HG03103 (cell line): ENCODE results near the gene SF3A1.
"Not testable (repeated sequence)": the region's sequence is repeated elsewhere in the genome, so short reads cannot be mapped to it uniquely, and the experiment has no call there.

Experiments used
- ATAC-seq: cut with Tn5 transposase; IDR thresholded peaks from one replicate; pipeline ENCODE4 v1.9.1; 2021; ENCODE audit warnings: low read depth; ENCODE audit not compliant: unreplicated experiment

The SF3A1 gene

GRCh38 chr22:30356449-30357235 is at the start of gene SF3A1, which contains the start of gene CCDC157:
Gene SF3A1 (minus strand): TSS chr22:30356894. CDS start chr22:30356792, 102 bp downstream.
Gene CCDC157 (plus strand): TSS chr22:30357007. CDS start chr22:30366001, 8,994 bp downstream.
- peak; percentile 83 for ATAC-seq

GRCh38 chr22:30406400-30406799 is 49.7 kb upstream of the SF3A1 start:
- ATAC-seq: no peak

GRCh38 chr22:30405731-30406130 is 49.0 kb upstream of the SF3A1 start:
- ATAC-seq: no peak

- no peak for ATAC-seq
Measured at GRCh38 chr22:30404307-30404706, 47.6 kb upstream of the SF3A1 start.

DNA sequence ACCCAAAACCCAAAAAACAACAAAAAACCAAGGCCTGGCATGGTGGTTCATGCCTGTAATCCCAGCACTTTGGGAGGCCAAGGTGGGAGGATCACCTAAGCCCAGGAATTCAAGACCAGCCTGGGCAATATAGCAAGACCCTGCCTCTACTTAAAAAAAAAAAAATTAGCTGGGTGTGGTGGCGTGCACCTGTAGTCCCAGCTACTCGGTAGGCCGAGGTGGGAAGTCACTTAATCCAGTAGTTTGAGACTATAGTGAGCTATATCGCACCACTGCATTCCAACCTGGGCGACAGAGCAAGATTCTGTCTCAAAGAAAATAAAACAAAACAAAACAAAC is 46.0 kb upstream of the SF3A1 start:
- ATAC-seq: not testable (repeated sequence)

- ATAC-seq: no peak
Measured at GRCh38 chr22:30402028-30402765, 45.5 kb upstream of the SF3A1 start.

DNA sequence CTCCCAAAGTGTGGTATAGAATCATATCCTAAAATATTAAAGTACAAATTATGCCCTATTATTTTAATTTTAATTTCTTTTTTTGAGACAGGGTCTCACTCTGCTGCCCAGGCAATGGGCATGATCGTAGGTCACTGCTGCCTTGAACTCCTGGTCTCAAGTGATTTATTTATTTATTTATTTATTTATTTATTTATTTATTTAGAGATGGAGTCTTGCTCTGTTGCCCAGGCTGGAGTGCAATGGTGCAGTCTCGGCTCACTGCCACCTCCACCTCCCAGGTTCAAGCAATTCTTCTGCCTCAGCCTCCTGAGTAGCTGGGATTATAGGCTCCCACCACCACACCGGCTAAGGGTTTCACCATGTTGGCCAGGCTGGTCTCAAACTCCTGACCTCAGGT is 44.3 kb upstream of the SF3A1 start:
- ATAC-seq: not testable (repeated sequence)

GRCh38 chr22:30400159-30400558 is 43.5 kb upstream of the SF3A1 start:
- ATAC-seq: no peak

GRCh38 chr22:30399718-30400117 is 43.0 kb upstream of the SF3A1 start:
- no peak for ATAC-seq

DNA sequence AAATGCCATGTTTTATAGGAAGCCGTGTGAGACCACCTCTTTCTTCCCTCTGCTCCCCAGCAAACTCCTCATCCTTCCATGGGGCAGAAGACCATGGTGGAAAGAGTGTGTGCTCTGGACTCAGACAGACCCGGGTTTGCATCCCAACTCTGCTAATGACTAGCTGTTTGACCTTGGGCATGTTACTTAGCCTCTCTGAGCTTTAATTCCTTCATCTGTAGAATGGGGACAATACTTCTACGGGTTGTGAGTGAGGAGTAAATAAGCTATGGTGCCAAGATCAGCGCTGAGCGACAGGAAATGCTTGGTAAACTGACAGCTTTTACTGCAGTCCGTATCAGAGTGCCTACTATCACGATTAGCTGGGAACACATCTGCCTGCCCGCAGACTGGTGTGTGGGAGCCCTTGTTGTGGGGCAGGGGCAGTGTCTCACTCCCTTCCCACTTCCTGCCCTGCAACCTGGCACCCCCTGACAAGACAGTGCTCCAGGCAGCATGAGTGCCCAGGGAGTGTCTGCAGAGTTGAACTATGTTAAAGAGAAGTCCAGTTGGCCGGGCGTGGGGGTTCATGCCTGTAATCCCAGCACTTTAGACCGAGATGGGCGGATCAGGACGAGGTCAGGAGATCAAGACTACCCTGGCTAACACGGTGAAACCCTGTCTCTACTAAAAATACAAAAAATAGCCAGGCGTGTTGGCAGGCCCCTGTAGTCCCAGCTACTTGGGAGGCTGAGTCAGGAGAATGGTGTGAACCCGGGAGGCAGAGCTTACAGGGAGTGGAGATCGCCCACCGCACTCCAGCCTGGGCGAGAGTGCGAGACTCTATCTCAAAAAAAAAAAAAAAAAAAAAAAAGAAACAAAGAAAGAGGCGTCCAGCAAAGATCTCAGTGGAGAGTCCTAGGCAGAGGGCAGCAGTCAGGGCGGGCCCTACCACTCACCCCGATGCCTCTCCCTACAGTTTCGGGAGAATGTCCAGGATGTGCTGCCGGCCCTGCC is 42.3 kb upstream of the SF3A1 start:
- ATAC-seq: no peak

DNA sequence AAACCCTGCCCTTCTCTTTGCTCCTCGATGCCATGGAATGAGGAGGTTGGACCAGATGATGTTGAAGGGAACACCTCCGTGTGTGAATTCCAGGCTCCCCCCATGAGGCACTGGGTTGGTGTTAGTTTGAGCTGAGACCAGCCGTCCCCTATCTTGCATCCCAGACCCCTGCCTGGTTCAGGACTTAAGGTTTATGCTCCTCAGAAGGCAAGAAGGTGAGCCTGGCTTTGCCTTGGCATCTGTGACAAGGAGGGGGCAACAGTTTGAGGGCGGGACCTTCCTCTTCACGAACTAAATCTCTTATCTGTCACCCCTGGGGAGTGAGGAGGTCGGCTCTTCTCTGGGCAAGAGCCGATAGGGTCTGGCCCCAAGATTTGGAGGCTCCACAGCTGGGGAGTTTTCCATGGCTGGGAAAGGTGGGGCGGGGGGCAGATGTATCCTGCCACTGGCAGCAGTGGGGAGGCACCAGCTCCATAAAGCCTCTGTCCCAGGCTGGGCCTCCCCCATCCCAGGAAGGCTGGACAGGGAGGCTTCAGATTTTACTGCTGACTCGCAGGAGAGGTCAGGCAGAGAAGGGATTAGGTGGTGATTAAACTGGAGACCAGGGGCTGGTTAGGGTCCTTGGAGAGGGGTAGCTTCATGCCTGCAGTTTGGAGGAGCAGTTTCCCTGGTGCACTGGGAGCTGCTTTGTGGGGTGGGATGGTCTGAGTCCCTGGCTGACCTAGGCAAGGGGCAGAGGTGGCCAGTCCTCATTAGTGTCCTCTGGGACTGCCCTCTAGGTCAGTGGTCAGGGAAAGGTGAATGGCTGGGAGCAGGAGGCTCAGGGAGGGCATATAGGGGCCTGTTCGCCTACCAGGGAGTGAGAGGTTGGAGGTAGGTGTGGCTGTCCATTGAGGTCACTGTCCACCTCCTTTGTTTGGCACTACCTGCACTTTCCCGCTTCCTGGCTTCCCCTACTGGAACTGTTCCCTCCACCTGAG is 41.3 kb upstream of the SF3A1 start:
- no peak for ATAC-seq

- no peak for ATAC-seq
Measured at GRCh38 chr22:30396871-30397655, 40.4 kb upstream of the SF3A1 start, which contains the start of gene SEC14L2. Gene SEC14L2 (plus strand): TSS chr22:30397018. CDS start chr22:30397117, 99 bp downstream.

DNA sequence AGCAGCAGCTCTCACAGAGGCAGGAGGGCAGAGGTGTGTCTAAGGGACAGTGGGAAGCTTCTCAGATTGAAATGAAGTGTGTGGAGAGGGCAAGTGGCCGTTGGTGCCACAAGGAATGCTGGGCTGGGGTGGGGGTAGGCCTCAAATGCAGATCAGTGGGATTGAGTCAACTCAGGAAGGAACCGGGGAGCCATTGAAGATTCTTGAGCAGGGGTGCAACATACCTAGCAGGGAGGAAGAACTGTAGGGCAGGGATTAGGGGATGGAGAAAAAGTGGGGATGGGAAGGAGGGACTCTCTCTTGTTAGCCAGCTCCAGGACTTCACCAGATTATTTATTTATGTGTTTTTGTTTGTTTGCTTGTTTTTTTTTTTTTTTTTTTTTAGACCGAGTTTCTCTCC is 37.2 kb upstream of the SF3A1 start:
- ATAC-seq: no peak

- ATAC-seq: no peak
Measured at GRCh38 chr22:30393322-30393680, 36.6 kb upstream of the SF3A1 start.

- no peak for ATAC-seq
Measured at GRCh38 chr22:30392661-30393321, 36.1 kb upstream of the SF3A1 start.

GRCh38 chr22:30390974-30391691 is 34.4 kb upstream of the SF3A1 start:
- no peak for ATAC-seq

GRCh38 chr22:30386960-30387827 is 30.5 kb upstream of the SF3A1 start, which contains the start of gene RNF215:
Gene RNF215 (minus strand): TSS chr22:30387411. CDS start chr22:30387313, 98 bp downstream.
- peak; percentile 49 for ATAC-seq
